GM18511 (cell line): Measurements from ENCODE around the gene KCNA10.

Experiments
- ATAC-seq: cut with Tn5 transposase; IDR thresholded peaks from one replicate; pipeline ENCODE4 v1.9.1; 2021; ENCODE audit warnings: mild to moderate bottlenecking, moderate library complexity; ENCODE audit not compliant: unreplicated experiment

The KCNA10 gene

GRCh38 chr1:110519125-110519810 is at the start of gene KCNA10:
Gene KCNA10 (minus strand): TSS chr1:110519175. CDS start chr1:110518787, 388 bp downstream.
- no peak for ATAC-seq

GRCh38 chr1:110566836-110567235 is 47.9 kb upstream of the KCNA10 start:
- no peak for ATAC-seq

- ATAC-seq, result no peak
Measured at GRCh38 chr1:110565565-110565964, 46.6 kb upstream of the KCNA10 start.

DNA sequence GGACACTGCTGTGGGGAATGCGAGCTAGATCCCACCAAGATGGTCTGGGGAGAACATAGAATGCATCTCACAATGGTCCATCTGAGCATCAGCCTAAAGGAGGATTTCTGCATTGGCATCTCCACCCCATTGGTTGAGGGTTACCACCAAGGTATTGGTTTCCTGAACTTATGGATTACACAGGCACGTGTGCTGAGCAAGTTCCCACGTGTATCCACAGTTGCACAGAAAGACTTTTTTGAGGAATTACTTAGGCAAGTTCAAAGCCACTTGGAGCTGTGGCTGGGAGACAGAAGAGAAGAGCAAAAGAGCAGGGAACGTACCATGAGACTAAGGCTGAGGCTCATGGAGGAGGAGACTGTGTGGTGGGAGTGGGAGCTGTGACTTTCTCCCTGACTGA is 44.1 kb upstream of the KCNA10 start:
- ATAC-seq, result no peak

GRCh38 chr1:110561596-110561995 is 42.6 kb upstream of the KCNA10 start:
- ATAC-seq, result no peak

DNA sequence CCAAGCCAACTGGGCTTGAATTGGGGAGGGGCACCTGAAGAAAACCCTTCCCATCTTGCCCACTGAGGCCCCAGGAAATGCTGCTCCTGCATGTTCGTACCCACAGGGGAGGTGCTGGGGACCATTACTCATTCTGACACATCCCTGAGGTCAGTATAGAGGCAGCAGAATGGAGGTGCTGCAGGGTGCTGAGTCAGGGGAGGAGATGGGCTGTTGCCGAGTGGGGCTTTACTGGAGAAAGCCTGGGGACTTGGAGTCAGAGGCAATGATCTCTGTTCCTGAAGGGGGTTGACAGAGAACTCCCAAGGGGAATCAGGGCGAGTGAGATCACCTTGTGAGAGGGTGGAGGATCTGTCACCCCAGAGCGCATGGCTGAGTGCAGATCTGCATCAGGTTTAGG is 40.2 kb upstream of the KCNA10 start:
- no peak for ATAC-seq

DNA sequence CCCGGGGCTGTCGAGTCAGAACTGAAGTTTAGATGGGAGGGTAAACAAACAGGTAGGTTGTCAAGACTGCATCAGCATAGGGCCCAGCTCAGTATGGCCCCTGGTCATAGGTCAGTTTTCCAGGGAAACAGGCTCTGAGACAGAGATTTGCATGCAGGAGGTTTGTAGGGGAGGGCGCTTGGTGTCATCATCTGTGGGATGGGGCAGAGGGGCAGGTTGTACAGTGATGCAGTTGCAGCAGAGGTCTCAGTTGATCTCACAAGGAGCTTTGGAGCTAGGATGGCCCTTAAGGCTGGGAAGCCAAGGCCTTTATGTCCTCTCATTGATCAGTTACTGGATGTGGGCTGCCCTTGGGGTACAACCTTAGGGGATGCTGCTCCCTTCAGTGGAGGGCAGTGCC is 38.5 kb upstream of the KCNA10 start:
- ATAC-seq, result no peak

GRCh38 chr1:110556471-110556807 is 37.5 kb upstream of the KCNA10 start:
- no peak for ATAC-seq

DNA sequence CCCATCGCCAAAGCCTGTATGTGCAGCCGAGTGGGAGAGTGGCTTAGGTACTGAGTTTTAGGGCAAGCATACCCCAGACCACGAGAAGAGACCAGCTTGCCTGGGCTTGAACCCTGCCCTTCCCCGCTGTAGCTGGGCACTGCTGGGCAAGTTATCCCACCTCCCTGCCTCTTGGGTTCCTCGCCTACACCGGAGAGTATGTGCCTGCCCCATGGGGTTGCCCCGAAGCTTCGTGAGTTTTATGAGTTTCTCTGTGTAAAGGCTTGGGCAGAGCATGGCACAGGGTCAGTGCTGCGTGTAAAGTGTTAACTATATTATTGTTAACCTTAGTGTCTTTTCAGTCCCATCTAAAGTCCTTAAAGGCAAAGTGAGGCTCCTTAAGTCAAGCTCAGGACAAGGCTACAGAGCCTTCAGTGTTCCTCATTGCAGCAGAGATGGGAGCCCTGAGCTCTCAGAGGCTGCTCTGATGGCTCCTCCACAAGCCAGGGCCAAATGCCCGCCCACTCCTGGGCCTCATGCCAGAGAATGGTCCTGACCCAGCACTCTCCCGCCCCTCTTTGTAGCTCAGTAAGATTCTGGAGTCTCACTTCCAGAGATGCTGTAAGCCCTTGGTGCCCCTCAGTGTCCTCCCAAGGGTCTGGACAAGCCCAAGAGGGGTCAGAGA is 37.0 kb upstream of the KCNA10 start:
- no peak for ATAC-seq

GRCh38 chr1:110554871-110555801 is 36.2 kb upstream of the KCNA10 start:
- no peak for ATAC-seq

DNA sequence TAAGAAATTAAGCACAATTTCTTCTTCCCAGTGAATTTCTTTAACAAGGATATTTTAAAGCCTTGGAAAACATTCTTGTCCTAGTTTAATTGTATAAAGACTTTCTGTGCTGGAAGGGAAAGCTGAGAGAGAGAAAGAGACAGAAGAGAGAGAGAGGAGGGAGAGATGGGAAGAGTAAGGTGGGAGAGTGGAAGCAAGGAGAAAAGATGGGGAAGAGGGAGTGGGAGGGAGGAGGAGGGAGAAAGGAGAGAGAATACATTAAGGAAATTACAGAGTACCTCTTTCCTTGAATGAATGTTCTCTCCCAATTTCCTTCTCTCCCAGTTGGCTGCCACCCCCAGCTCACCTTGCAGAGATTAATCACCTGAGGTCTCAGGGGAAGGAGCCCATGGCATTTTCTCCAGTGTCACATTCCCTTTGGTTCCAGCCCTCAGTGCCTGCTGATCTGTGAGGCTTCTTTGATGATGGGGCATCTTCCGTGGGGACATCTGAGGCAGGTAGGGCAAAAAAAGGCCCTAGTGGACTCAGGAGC is 32.4 kb upstream of the KCNA10 start:
- ATAC-seq, result no peak

DNA sequence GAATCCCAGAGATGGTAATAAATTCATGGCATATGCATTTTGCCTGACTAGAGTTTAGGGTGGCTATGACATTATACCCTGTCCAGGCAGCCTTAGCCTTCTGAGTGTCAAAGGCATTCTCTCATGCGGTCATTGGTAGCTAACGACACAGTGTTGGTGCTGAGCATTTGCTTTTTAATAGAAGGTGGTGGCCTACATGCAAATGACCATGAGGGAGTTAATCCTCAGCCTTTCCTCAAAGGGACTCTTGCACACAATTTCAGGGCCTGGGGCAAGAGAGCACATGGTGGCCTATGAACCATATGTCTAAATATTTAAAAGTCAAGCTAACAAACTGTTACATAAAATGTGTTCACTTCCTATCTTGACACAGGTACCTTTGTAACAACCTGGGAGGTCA is 30.9 kb upstream of the KCNA10 start:
- ATAC-seq, result no peak

GRCh38 chr1:110548381-110548780 is 29.4 kb upstream of the KCNA10 start:
- ATAC-seq, result no peak

- no peak for ATAC-seq
Measured at GRCh38 chr1:110547017-110547416, 28.0 kb upstream of the KCNA10 start.

DNA sequence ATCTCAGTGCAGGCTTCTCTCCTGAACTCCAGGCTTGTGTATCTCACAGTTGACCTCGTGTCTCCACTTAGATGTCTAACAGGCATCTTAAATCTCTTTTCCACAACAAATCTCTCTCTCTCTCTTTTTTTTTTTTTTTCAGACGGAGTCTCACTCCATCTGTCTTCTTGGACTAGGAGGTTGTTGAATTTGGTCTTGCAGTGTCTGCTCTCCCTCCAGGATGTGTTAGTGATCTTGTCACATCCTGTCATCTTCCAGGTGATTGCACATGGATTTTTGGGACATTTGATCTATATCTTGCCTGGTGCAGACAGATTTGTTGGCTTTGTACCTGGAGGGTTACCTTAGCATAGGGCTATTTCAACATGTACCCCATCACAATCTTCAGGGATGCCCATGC is 26.5 kb upstream of the KCNA10 start:
- ATAC-seq, result no peak

DNA sequence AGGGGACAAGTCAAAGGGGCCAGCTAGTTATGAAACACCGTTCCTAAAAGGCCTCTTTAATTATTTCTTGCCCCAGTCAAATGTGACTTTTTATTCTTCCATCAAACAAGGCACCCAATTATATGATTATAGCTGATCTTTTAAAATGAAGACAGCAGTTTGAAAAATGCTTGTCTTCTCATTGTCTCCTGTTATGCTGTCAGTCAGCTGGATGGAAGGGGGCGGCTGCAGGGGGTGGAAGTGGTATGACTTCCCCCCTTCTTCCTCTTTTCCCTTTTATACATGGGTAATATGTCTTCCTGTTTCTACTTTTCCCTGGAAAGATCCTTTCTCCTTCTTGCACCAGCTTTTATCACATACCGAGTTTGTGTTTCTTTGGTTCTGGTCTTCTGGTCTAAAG is 25.8 kb upstream of the KCNA10 start:
- ATAC-seq, result no peak

DNA sequence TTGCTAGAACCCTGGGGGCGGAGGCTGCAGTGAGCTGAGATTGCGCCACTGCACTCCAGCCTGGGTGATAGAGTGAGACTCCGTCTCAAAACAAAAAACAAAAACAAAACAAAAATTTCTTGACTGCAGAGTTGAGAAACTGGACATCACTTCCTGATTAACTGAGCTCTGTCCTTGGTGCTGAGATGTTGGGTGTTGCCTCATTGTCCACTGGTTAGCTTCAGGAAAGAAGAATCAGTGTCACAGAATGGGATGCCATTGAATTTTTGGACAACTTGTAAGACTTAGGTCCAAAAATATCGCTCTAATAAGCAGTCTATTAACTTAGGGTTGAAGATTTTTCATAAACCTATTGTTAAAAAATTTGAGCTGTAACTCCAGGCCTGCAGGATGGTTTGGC is 23.8 kb upstream of the KCNA10 start:
- ATAC-seq, result no peak

DNA sequence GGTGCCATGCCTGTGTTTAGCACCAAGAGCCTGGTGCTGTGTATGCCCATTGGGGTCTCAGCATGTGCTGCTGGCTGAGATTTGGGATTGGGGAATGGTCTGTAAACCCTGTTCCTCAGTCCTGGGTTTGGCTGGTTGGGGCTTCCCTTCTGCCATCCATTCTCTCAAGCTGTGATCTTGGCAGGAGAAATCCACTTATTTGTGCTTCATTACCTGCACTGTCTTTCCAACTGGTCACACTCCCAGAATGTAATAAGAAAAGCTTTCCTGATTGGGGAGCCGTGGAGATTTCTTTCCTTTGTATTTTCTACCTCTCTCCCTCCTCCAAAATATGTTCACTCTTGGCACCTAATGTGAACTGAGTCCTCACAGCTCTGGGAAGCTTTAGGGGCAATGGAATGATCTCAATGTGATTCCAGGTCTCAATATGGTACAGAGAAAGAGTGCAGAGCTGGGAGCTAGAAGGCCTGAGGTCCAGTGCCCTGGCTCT is 23.0 kb upstream of the KCNA10 start:
- no peak for ATAC-seq

DNA sequence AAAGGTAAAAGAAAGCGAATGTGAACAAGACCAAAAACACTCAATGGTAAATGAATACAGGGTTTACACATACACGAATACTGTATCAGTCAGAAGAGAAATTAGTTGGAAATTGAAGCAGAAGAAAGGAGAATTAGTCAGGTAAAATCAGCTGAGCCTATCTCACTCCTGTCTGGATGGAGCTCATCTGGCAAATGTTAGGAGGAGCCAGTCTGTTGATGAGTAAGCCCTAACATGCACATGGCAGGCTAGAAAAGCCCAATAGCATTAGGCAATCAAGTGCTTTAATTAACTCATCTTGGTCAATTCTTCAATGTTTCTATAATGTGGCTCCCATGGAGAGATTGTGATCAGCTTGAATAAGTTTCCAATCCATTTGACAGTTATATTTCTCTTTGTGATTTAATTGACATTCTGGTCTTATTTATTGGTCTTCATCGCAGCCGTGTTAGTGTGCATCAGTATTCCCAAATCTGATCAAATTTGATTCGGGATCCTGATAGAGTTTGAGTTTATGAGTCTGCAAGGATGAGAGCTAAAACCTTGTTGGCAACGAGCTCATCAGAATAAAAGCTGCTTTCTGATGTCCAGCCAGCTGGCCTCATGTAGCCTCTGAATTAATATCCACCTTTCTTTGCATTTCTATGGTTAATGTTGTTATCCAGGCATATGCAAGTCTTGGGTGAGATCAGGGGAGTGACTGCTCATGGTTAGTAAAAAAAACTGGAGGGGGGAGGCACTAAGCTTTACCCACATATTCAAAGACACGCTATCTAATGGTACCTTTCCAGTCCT is 22.1 kb upstream of the KCNA10 start:
- no peak for ATAC-seq

DNA sequence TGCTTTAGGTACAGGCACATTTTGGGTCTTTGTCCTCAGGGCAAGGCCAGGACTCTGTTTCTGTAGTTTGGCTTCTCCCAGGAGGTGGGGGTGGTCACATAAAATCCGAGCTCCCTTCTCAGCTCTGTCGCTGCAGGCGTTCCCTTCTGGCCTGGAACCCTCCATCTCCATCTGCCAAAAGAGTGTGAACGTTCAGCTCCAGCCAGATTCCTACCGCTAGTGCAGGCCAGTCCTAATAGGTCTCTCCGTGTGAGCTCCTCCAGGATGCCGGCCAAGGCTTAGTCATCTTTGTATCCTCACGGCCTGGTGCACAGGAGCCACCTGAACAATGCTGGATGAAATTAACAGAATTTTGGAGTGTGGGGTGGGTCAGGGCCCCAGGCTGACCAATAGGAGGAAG is 19.9 kb upstream of the KCNA10 start:
- ATAC-seq, result no peak

DNA sequence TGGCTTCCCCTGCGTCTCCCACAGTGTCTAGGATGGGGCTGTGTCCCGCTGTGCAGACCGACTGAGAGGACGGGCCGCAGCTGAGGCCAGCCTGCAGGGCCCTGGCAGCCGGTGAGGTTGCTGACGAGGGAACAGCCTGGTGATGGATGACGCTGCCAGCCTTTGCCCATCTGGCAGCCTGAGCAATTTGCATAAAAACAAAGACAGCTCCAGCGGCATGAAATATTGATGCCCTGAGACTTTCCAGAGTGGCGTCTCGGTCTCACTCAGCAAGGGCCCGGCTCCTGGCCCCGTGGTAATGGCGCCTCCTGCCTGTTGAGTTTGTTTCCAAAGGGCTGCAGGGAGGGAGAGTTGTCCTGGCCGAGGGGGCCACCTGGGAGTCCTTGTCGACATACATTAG is 19.1 kb upstream of the KCNA10 start:
- no peak for ATAC-seq
